ENCODE measurements around the gene EXOG. TPM values are rescaled to one million over a fixed set of nuclear protein-coding genes. Genes with fewer than 3 reads are reported as not detected.

EXOG gene
- total and polyA plus RNA-seq, 2 of the 13 experiments (the other 11 are each of a cell fraction or from before 2014, with no cell fraction given), result 5.5 to 9.5 TPM

- TF ChIP-seq ZNF709 (CRISPR knock-in tag; IDR thresholded peaks at IDR 0.05) (no peak), GRHL1 (CRISPR knock-in tag; conservative IDR thresholded peaks at IDR 0.05) (no peak)
Observed at GRCh38 chr3:38563070-38563885, 67.1 kb downstream of the EXOG start (continued).

GRCh38 chr3:38563886-38564270 is 67.7 kb downstream of the EXOG start:
- Histone ChIP-seq H3K79me2 (ENCODE audit: insufficient read depth, low read length) (no peaks in the 10 kb centered on the region), H3K4me2 (ENCODE audit: low read depth, low read length) (no peak overlapping the region), H3K4me1 (ENCODE audit: insufficient read depth, low read length) (no peaks in the 10 kb centered on the region), H4K20me1 (ENCODE audit: insufficient read depth, low read length) (peaks cover 2% of the 10 kb centered on the region; the same call in 1 of the 2 replicates), H3K4me3 (replicated peaks in 1 of 3; ENCODE audit: insufficient read depth in 1 of 3, low read depth in 2 of 3, low read length in 3 of 3) (no peak overlapping the region), H3K9ac (ENCODE audit: insufficient read depth, low read depth, low read length) (no peak overlapping the region), H3K9me3 (ENCODE audit: low read length) (no peaks in the 10 kb centered on the region), H3K27me3 (ENCODE audit: control insufficient read depth in 1 of 2, insufficient read depth in 2 of 2, low read length in 2 of 2) (peaks cover 1 to 22% of the 10 kb centered on the region in 2 experiments; a peak in 3 of 5 replicates), H3K27ac (ENCODE audit: extremely low read length, insufficient read depth, low read length) (no peak overlapping the region), H2AFZ (ENCODE audit: low read length) (no peak overlapping the region), H3K36me3 (replicated peaks in 1 of 2; ENCODE audit: control insufficient read depth in 1 of 2, insufficient read depth in 2 of 2, low read length in 2 of 2) (no peaks in the 10 kb centered on the region)
- in situ Hi-C loops (cut with HindIII; ENCODE audit: extremely low pct_ligation_motif_present, low pct_unique_long_range_greater_than_20kb) (no loop called here), intact Hi-C loops (cut with micrococcal nuclease; ENCODE audit: unreplicated experiment) (no loop called here)
- FAIRE-seq (no peak), ATAC-seq (no peak), DNase-seq (ENCODE audit: low spot score) (no peak)
- ChIA-PET CTCF (ENCODE audit: low intra/inter-chr PET ratio, low total read pairs) (no interaction called here), POLR2A (no interaction called here)
- no TSS peak for BruUV-seq (replicated peaks)
- 7% methylated on average over 10 of the region's 10 CpGs for WGBS (ENCODE audit: low lambda C conversion rate)
- no peak for TF ChIP-seq TFDP2 (CRISPR knock-in tag; IDR thresholded peaks at IDR 0.05)
- no peak for TF ChIP-seq TFAP4 (IDR thresholded peaks at IDR 0.05; ENCODE audit: borderline replicate concordance, low read depth)
- TF ChIP-seq HNRNPK (IDR thresholded peaks at IDR 0.05; ENCODE audit: low read depth, low read length, poor library complexity, severe bottlenecking), result no peak
- TF ChIP-seq POLR2AphosphoS5 (IDR thresholded peaks at IDR 0.05; ENCODE audit: low read depth, low read length), result no peak
- TF ChIP-seq HOMEZ (CRISPR knock-in tag; IDR thresholded peaks at IDR 0.05; ENCODE audit: low read depth), result no peak
- no peak for TF ChIP-seq RARG (CRISPR knock-in tag; IDR thresholded peaks at IDR 0.05; ENCODE audit: low read depth)
- TF ChIP-seq MXD3 (CRISPR knock-in tag; IDR thresholded peaks at IDR 0.05), result no peak
- TF ChIP-seq PHF20 (CRISPR knock-in tag; IDR thresholded peaks at IDR 0.05), result no peak
- TF ChIP-seq KMT2A (CRISPR knock-in tag; IDR thresholded peaks at IDR 0.05), result no peak
- no peak for TF ChIP-seq NCOR1 (IDR thresholded peaks at IDR 0.05; ENCODE audit: borderline replicate concordance, low read length)
- TF ChIP-seq ZNF598 (CRISPR knock-in tag; IDR thresholded peaks at IDR 0.05; ENCODE audit: borderline replicate concordance), result no peak
- no peak for TF ChIP-seq ZNF772 (CRISPR knock-in tag; IDR thresholded peaks at IDR 0.05)
- TF ChIP-seq MATR3 (CRISPR knock-in tag; IDR thresholded peaks at IDR 0.05), result no peak
- no peak for TF ChIP-seq HMG20A (CRISPR knock-in tag; IDR thresholded peaks at IDR 0.05; ENCODE audit: borderline replicate concordance)
- TF ChIP-seq EEA1 (CRISPR knock-in tag; IDR thresholded peaks at IDR 0.05; ENCODE audit: borderline replicate concordance), result no peak
- no peak for TF ChIP-seq CBX5 (CRISPR knock-in tag; IDR thresholded peaks at IDR 0.05; ENCODE audit: borderline replicate concordance)
